K562 (cell line): ENCODE results near the gene CSRNP3.

Experiments
- AFF4 ChIP-seq: sonication (generic); formaldehyde crosslinking; IDR thresholded peaks from 2 replicates; pipeline ENCODE4 v1.8.0; 2023; ENCODE audit warnings: mild to moderate bottlenecking, missing genetic modification reagents
- CTCF ChIP-seq, 3 experiments: IDR thresholded peaks in 2 of 3; conservative IDR thresholded peaks in 1 of 3; 2 replicates each; pipeline ENCODE4 v1.5.1; 2011 to 2012; ENCODE audit warnings: low read length in 3 of 3, mild to moderate bottlenecking in 3 of 3, control low read depth in 2 of 3, improper control_type of control experiment in 1 of 3, inconsistent platforms in 1 of 3, low read depth in 1 of 3, mixed read lengths in 1 of 3, moderate library complexity in 1 of 3; ENCODE audit not compliant: insufficient read depth in 2 of 3
- ETV6 ChIP-seq, 3 experiments: fragments of 150-350 bp in 1 of 3; sonication (generic) in 1 of 3; formaldehyde crosslinking in 1 of 3; IDR thresholded peaks; 2 replicates each; pipeline versions ENCODE4 v1.6.1 to v1.8.0; 2014 to 2022; ENCODE audit warnings: borderline replicate concordance in 2 of 3, low read depth in 2 of 3, antibody characterized with exemption in 1 of 3, low read length in 1 of 3, mild to moderate bottlenecking in 1 of 3, missing genetic modification reagents in 1 of 3
- MTA3 ChIP-seq: fragments of 450-650 bp; formaldehyde crosslinking; IDR thresholded peaks from 2 replicates; pipeline ENCODE4 v1.6.1; 2017; ENCODE audit warnings: mild to moderate bottlenecking, borderline replicate concordance
- POLR2A ChIP-seq: fragments of 450-650 bp; conservative IDR thresholded peaks from 2 replicates; pipeline ENCODE4 v1.6.1; 2016
- POLR2AphosphoS5 ChIP-seq: IDR thresholded peaks from 2 replicates; pipeline ENCODE4 v1.6.1; 2011; ENCODE audit warnings: mild to moderate bottlenecking, low read depth, low read length, moderate library complexity; ENCODE audit not compliant: control insufficient read depth, insufficient read depth
- SFPQ ChIP-seq: fragments of 200-400 bp; formaldehyde crosslinking; IDR thresholded peaks from 2 replicates; pipeline ENCODE4 v1.6.1; 2017; ENCODE audit warnings: mild to moderate bottlenecking, low read depth, low read length, moderate library complexity
- SMC3 ChIP-seq: conservative IDR thresholded peaks from 2 replicates; pipeline ENCODE4 v1.6.1; 2011; ENCODE audit warnings: low read depth, low read length, improper control_type of control experiment; ENCODE audit not compliant: insufficient read depth
- SRSF1 ChIP-seq: fragments of 200-400 bp; formaldehyde crosslinking; IDR thresholded peaks from 2 replicates; pipeline ENCODE4 v1.6.1; 2017; ENCODE audit warnings: mild to moderate bottlenecking, low read depth, low read length, moderate library complexity
- TAF9B ChIP-seq: fragments of 450-650 bp; IDR thresholded peaks from 2 replicates; pipeline ENCODE4 v1.6.1; 2018; ENCODE audit warnings: mild to moderate bottlenecking; ENCODE audit not compliant: partially characterized antibody
- TFAM ChIP-seq: fragments of 250-450 bp; sonication (Bioruptor Pico); conservative IDR thresholded peaks from 2 replicates; pipeline ENCODE4 v1.5.0; 2021; ENCODE audit warnings: mild to moderate bottlenecking, moderate library complexity
- VEZF1 ChIP-seq: fragments of 200-800 bp; sonication (Bioruptor generic); IDR thresholded peaks from 2 replicates; pipeline ENCODE4 v1.6.1; 2017; ENCODE audit warnings: missing genetic modification characterization, missing compliant biosample characterization
- ZBTB43 ChIP-seq: sonication (generic); formaldehyde crosslinking; IDR thresholded peaks from 2 replicates; pipeline ENCODE4 v1.8.0; 2023; ENCODE audit warnings: mild to moderate bottlenecking, missing genetic modification reagents

- no peak for TF ChIP-seq AFF4 (CRISPR knock-in tag)
- TF ChIP-seq TAF9B = no peak
- no peak for TF ChIP-seq CTCF (IDR thresholded peaks at IDR 0.05 in 2 of 3, conservative IDR thresholded peaks at IDR 0.05 in 1 of 3; ENCODE audit: insufficient read depth in 2 of 3, low read depth in 1 of 3, low read length in 3 of 3)
- TF ChIP-seq VEZF1 = no peak
- TF ChIP-seq MTA3 = no peak
- no peak for TF ChIP-seq POLR2A
- no peak for TF ChIP-seq SFPQ
- no peak for TF ChIP-seq TFAM (CRISPR knock-in tag)
- TF ChIP-seq ETV6 (IDR thresholded peaks at IDR 0.05; ENCODE audit: borderline replicate concordance in 1 of 2, low read depth in 2 of 2, low read length in 1 of 2) = no peak
- no peak for TF ChIP-seq ETV6 (CRISPR knock-in tag; IDR thresholded peaks at IDR 0.05; ENCODE audit: borderline replicate concordance)
- no peak for TF ChIP-seq ZBTB43
- TF ChIP-seq SRSF1 = no peak
- TF ChIP-seq SMC3 = no peak
- no peak for TF ChIP-seq POLR2AphosphoS5
Observed at GRCh38 chr2:165558832-165559231, 89.3 kb downstream of the CSRNP3 start.
